Esophagus muscularis mucosa (tissue), 4 donors: ENCODE results near the gene KRTAP22-2. TPM values are rescaled to one million over a fixed set of nuclear protein-coding genes. Genes with fewer than 3 reads are reported as not detected.

ENCODE experiments used
- small RNA-seq, 3 donors: library from RNA; depleted of rRNA; stranded (forward); fragments of <200 nt; gene quantifications; one replicate each; pipeline ENCODE3, GENCODE V24; 2016
- total RNA-seq, 4 donors: library from RNA; depleted of rRNA; stranded (reverse); fragments of >200 nt; gene quantifications; one replicate each; pipeline versions ENCODE4 v1.1.0 to v1.2.1, GENCODE V29; 2016

Gene KRTAP22-2
- total RNA-seq, 4 donors from 2014 or later, result not detected

Small RNA genes lying within 50 kb of the gene (small RNA-seq; reads per million reads assigned to genes)
- gene KRTAP20-1 (0 reads per million in 3 donors), gene KRTAP20-4 (0 reads per million in 3 donors), gene KRTAP22-1 (0 reads per million in 3 donors), gene KRTAP22-2 (0 reads per million in 3 donors)

Other genes starting within 250 kb of the KRTAP22-2 start
- not detected for gene KRTAP23-1, start 241.8 kb downstream of the KRTAP22-2 start, total RNA-seq
- gene KRTAP13-2, start 218.1 kb downstream of the KRTAP22-2 start, total RNA-seq, result not detected
- not detected for gene KRTAP13-1, start 194.4 kb downstream of the KRTAP22-2 start, total RNA-seq
- not detected for gene KRTAP13-3, start 164.5 kb downstream of the KRTAP22-2 start, total RNA-seq
- not detected for gene KRTAP13-4, start 160.2 kb downstream of the KRTAP22-2 start, total RNA-seq
- not detected for gene KRTAP15-1, start 150.1 kb downstream of the KRTAP22-2 start, total RNA-seq
- gene KRTAP19-1, start 110.0 kb downstream of the KRTAP22-2 start, total RNA-seq, result not detected
- gene KRTAP19-2, start 103.0 kb downstream of the KRTAP22-2 start, total RNA-seq, result not detected
- not detected for gene KRTAP19-3, start 98.4 kb downstream of the KRTAP22-2 start, total RNA-seq
- not detected for gene KRTAP19-4, start 93.2 kb downstream of the KRTAP22-2 start, total RNA-seq
- not detected for gene KRTAP19-5, start 88.3 kb downstream of the KRTAP22-2 start, total RNA-seq
- gene KRTAP19-6, start 48.5 kb downstream of the KRTAP22-2 start, total RNA-seq, result not detected
- not detected for gene KRTAP19-7, start 29.1 kb downstream of the KRTAP22-2 start, total RNA-seq
- not detected for gene KRTAP6-3, start 2.0 kb upstream of the KRTAP22-2 start, total RNA-seq
- gene KRTAP6-2, start 8.5 kb upstream of the KRTAP22-2 start, total RNA-seq, result not detected
- gene KRTAP22-1, start 10.7 kb upstream of the KRTAP22-2 start, total RNA-seq, result not detected
- gene KRTAP6-1, start 23.5 kb upstream of the KRTAP22-2 start, total RNA-seq, result not detected
- not detected for gene KRTAP20-1, start 26.0 kb upstream of the KRTAP22-2 start, total RNA-seq
- not detected for gene KRTAP20-4, start 30.2 kb upstream of the KRTAP22-2 start, total RNA-seq
- gene KRTAP20-2, start 44.8 kb upstream of the KRTAP22-2 start, total RNA-seq, result not detected
- gene KRTAP20-3, start 52.5 kb upstream of the KRTAP22-2 start, total RNA-seq, result not detected
- gene KRTAP21-3, start 128.4 kb upstream of the KRTAP22-2 start, total RNA-seq, result not detected
- gene KRTAP21-2, start 156.9 kb upstream of the KRTAP22-2 start, total RNA-seq, result not detected
- gene KRTAP21-1, start 165.0 kb upstream of the KRTAP22-2 start, total RNA-seq, result not detected
- gene KRTAP8-1, start 222.9 kb upstream of the KRTAP22-2 start, total RNA-seq, result not detected
- not detected for gene KRTAP7-1, start 239.4 kb upstream of the KRTAP22-2 start, total RNA-seq